GM12874 (cell line): ENCODE data around the gene ARAP2.

Source experiments
- TF ChIP-seq, protein P1 (sequence below): IDR thresholded peaks from 2 replicates; pipeline ENCODE4 v1.5.1; 2011; ENCODE audit warnings: low read depth, mild to moderate bottlenecking, control low read depth, low read length, moderate library complexity; ENCODE audit not compliant: insufficient read depth

Gene ARAP2

DNA sequence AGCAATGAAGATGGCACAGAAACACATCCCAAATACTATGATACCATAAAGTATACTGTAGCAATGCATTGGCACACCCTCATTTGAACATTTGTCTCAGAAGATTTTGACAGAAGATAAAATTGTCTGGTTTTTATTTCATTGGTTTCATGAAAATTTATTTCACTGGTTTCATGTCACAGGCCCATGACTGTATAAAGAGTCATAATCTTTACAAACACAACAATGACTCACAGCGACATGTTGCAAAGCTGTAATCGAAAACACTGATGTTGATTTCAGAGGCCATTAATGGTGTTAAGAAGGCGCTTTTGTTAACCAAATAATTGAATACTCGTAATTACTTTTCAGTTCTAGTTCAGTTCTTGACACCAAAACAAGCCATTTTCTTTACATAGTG lies 29.0 kb upstream of the ARAP2 start:
- TF ChIP-seq, protein P1, sequence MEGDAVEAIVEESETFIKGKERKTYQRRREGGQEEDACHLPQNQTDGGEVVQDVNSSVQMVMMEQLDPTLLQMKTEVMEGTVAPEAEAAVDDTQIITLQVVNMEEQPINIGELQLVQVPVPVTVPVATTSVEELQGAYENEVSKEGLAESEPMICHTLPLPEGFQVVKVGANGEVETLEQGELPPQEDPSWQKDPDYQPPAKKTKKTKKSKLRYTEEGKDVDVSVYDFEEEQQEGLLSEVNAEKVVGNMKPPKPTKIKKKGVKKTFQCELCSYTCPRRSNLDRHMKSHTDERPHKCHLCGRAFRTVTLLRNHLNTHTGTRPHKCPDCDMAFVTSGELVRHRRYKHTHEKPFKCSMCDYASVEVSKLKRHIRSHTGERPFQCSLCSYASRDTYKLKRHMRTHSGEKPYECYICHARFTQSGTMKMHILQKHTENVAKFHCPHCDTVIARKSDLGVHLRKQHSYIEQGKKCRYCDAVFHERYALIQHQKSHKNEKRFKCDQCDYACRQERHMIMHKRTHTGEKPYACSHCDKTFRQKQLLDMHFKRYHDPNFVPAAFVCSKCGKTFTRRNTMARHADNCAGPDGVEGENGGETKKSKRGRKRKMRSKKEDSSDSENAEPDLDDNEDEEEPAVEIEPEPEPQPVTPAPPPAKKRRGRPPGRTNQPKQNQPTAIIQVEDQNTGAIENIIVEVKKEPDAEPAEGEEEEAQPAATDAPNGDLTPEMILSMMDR, result no peak

DNA sequence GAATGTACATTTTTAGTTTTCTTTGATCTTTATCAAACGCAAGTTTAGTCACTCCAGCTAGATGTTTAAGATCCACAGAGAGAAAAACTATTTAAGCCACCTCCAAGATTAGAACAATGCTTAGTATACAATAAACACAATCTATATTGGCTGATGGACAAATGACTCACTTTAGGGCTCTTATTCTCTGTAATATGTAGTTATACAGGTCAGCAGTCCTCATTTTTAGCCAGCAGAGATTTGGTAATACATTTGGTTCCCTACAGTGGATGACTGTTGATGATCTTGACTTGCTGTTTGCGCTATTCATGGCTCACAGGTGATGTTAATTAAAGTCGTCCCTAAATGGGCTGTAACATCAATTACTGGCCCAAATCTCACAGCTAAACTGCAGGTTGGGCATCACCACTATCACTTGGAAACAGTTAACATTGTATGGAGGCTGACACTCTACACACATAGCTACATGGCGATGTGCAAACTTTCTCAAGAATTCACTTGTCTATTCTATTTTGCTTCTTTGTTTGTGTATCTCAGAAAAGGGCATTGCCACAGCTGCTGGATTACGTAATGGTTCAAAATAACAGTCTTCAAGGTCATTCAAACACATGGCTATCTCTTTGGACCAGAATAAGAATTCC lies 25.3 kb upstream of the ARAP2 start:
- TF ChIP-seq, protein P1, result no peak

DNA sequence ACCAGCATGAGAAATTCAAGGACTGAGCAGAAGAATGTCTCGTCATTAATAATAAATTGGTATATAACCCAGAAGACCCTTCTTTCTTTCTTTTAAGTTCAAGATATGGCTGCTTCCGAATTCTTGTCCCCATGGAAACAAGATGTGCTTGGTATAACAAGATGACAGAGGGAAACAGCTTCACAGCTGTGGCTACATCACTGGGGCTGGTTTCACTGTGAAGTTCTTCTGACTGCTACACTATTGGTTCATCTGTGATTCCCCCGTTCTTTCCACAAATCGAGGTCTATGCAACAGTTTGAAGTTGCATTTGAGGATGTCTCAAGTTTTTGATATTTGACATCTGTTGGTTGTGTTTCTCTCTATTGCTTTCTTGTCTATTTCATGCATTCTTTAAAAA lies 24.8 kb upstream of the ARAP2 start:
- TF ChIP-seq, protein P1, result no peak

DNA sequence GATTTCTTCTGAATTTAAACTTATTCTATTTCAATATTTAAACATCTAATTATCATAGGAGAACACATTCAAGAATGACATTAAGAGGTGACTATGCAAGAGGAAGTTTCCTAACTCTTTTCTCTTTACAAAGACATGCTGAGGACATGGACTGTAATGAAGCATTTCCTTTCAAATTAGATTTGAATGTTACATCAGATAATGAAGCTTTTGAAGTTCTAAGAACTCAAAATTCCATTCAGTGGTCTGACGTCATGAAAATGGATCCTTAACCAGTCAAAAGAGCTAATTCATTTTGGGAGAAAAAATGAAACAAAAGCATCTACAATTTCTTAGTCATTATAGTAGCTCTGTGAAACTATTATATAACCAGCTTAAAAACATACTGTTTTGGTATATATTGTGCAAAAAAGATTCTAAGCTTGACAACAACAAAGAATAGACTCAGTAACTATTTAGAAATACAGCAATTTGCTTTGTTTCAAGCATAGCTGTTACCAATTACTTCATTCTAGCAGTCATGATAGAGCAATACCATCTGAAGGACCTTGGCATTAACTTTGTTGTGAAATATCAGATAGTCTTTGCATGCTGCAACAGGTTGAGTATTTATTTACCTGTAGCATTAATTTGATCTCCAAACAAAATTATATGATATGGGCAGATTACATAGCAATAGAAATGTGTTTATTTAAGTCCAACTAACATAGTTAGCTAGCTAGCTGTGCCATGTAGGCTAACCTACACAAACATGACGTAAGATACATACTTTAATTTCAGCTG lies 23.4 kb upstream of the ARAP2 start:
- TF ChIP-seq, protein P1, result no peak

DNA sequence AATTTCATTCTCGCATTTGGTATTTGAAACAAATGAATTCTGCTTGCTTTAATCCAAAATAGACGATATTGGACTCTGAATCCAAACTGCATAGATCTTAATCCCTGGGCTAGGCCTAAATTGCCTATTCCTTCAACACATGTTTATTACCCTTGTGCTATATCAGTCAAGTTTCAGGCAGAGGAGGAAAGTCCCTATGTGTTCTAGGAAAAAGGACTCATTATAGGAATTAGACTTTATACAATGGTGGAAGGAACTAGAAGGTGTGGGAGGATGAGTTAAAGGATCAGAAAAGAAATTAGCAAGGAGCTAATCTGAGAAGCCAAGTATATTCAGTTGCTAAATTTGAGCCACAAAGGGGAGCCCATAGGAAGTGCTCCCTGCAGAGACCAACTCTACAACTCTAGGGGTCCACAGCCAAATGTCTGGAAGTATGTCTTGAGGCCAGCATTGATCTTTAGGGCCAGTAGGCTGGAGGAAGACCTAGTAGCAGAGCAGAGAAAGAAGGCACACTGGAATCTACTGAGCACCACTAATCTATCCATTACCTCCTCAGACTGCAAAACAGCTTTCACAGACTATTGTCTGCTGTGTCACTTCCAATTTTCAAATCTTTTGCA lies 20.0 kb upstream of the ARAP2 start:
- TF ChIP-seq, protein P1, result no peak

DNA sequence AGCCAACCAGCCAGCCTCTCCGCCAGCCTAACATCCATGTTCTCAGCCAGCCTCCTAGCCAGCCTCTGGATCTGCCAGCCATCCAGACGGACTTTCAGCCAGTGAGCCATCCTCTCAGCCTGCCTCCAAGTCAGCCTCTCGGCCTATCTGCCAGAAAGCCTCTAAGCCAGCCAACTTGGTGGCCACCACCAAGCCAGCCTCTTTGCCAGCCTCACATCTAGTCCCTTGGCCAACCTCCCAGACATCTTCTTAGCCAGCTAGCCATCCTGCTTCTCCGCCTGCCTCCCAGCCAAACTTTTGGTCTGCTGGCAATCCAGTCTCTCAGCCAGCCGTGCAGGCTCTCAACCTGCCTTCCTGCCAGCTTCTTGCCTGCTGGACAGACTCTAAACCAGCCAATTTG lies 16.4 kb upstream of the ARAP2 start:
- TF ChIP-seq, protein P1, result no peak

DNA sequence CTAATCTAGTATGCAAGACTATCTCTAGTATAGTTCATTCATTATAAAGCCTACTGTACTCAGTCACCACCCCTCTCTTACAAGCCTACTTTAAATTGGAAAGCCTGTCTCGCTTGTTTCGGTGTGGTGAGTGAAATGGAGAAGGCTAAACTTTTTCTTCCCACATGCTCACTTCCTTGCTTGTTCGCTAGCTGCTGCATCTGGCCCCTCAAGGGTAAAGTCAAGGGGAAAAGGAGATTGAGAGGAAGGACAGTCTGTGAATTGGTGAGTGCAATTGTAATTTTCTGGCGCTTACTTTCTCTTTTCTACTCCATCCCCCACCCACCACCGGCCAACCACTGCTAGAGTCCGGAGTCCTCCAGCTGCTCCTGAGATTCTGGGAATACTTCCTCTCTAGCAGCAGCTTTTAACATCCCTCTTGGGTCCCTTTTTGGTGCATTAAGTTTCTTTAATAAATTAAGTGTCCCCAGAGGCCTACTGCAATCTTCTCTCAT lies 12.1 kb upstream of the ARAP2 start:
- TF ChIP-seq, protein P1, result no peak
